GM19099 (cell line): Measurements from ENCODE around the gene ENPP1.

Experiments
- POLR2A ChIP-seq: IDR thresholded peaks from 3 replicates; pipeline ENCODE4 v1.6.1; 2011; ENCODE audit warnings: low read depth; ENCODE audit not compliant: insufficient read length; ENCODE audit errors: extremely low read depth

Gene ENPP1

GRCh38 chr6:131937226-131937625 lies 129.4 kb downstream of the ENPP1 start:
- no peak for TF ChIP-seq POLR2A

- TF ChIP-seq POLR2A: no peak
Measured at GRCh38 chr6:131937703-131938631, 130.1 kb downstream of the ENPP1 start.
